NCI-H1436 (cell line): ENCODE measurements around the gene INO80.

ENCODE experiments used
- DNase-seq: peaks from one replicate; lab custom pipeline; 2025; lab: John Stamatoyannopoulos, UW

Gene INO80

DNA sequence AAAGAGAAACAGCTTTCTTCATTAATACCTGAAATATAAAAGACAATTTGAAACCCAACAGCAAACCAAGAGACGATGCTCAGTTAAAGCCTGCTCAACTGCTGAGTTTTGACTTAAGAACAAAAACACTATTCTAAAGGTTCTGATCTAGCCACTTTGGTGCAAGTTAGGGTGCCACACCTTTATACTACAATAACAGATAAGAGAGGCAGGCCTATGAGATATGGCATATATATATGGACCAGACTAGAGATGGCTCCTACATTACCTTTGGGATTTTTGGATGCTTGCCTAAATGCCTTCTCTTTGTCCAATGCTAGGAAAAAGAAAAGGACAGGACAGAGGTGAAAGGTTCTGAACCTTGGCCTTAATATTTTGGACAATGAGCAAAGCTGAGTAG is 68.6 kb downstream of the INO80 start:
- DNase-seq: no peak

DNA sequence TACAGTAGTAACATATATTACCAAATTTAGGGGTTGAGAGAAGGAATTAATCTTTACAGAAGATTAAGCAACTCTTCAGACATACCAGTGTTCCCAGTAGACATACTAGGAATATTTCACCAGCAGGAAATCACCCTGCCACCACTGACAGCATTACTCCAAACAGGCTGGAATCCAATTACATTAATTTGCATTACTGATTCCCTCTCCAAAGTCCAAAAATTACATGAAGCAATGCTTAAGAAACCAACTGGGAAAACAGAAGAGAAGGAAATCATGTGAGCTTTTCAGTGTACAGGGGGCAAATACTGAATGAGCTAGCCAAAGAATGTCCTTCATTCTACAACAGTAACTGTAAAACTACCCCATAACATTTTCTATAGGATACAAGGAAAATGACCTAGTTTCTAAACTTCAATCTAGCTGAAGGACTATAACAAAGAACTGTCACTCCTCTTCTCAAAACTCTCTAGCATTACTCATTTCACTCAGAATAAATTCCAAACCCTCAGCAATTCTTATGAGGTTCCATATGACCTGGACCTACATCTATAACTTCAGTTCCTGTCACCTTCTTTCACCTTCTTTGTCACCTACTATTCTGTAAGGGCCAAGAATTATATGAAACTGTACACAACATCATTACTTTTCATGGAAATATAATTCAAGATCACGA is 72.7 kb downstream of the INO80 start:
- DNase-seq: no peak

DNA sequence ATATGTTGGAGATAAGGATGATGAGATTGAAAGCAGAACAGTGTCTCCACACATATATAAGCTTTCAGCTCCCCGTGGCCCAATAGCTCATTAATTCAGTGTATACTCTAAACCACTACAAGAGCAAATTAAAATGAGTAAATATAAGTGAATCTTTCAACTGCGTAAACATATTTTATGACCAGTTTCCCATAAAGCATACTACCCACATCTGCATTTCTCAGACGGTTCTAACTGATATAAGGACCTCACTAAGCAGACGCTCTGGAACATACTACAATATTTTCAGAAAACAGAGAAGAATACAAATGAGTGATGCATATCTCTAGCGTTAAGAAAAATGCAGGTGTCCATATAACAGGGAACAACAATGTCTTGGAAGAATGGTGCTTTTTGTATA is 73.2 kb downstream of the INO80 start:
- no peak for DNase-seq

DNA sequence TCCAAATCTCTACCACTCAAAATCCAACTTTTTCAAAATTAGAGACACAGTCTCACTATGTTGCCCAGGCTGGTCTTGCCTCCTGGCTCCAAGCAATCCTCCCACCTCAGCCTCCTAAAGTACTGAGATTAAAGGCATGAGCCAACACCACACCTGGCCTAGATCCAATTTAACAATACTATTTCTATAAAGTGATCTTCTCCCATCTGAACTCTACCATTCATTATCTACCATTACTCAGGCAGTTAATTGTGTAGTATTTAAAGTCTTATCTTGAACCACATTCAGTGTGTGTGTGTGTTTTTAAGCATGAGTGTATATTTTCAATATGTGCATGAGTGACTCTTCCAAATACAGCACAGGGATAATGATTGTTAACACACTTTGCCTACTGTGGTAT is 77.0 kb downstream of the INO80 start:
- DNase-seq: no peak

DNA sequence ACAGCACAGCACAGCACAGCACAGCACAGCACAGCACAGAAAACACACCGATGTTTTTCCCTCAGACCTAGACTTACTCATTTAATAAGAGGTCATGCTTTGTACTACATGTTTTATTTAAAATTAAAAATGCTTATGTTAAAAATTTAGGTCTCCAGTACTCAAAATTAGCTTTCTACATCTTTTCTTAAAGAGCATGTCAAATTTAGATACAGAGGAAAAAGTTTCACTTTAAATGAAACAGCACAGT is 84.1 kb downstream of the INO80 start:
- DNase-seq: no peak

DNA sequence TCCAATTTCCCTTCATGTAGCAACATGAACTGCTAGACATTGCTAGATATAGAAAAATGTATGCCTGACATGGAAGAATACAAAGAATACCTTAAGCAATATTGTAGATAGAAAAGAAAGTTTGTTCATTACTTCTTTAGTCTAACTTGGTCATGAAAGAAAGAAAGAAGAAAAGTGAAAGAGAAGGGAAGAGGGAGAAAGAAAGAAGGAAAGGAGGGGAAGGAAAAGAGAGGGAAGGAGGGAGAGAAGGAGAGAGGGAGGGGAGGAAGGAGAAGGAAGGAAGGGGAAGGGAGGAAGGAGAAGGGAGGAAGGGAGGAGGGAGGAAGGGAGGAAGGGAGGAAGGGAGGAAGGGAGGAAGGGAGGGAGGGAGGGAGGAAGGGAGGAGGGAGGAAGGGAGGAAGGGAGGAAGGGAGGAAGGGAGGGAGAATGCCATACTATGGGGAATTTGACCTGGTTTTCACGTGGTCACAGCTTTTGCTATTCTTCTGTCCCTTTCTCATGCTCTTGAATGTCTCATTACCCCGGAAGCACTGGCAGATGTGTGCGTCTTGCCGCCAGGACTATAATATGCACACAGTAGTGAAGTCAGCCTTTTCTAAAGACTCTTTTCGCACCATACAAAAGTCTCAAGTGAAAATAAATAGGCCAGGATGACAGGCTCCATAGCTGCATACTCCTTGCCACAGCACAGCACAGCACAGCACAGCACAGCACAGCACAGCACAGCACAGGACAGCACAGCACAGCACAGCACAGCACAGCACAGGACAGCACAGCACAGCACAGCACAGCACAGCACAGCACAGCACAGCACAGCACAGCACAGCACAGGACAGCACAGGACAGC is 84.6 kb downstream of the INO80 start:
- DNase-seq: no peak

DNA sequence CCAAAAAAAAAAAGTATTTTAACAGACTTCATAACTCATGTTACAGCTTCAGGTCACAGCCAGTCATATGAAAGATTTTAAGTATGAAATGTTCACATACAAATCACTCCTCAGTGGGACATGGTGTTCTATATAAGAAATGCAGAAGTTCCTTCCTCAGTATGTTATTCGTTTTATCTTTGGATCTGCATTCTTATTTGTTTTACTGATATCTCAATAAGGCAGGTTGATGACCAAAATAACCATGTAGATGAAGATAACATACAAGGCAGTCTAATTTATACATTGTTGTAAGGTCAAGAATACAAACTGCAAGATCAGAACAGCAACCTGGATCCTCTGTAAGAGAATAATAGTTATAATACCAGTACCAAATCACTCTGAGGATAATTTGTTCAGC is 87.2 kb downstream of the INO80 start:
- DNase-seq: no peak

DNA sequence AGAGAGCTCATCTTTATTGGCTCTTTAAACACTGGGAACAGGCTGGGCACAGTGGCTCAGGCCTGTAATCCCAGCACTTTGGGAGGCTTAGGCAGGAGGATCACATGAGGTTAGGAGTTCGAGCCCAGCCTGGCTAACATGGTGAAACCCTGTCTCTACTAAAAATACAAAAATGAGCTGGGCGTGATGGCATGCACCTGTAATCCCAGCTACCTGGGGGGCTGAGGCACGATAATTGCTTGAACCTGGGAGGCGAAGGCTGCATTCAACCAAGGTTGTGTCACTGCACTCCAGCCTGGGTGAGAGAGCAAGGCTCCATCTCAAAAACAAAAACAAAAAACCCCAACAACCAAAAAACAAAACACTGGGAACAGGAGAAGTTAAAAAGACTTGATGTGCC is 90.7 kb downstream of the INO80 start:
- no peak for DNase-seq

DNA sequence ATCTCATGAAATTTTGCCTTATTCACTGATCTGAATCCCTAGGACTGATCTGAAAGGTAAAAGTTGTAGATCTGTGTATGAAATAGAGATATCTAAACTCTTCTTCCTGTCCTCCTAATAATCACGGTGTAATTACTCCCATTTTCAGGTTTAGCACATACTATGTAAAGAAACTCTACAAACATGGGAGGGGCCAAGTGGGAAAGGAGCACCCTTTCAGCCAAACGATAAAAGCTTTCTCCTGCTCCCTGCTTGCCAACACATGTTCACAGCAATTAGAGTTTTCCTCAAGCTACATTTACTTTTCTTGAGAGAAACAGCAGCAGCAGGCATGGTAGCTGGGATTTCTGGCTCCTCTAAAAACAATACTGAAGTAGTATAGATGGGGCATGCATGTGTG is 91.2 kb downstream of the INO80 start:
- no peak for DNase-seq

DNA sequence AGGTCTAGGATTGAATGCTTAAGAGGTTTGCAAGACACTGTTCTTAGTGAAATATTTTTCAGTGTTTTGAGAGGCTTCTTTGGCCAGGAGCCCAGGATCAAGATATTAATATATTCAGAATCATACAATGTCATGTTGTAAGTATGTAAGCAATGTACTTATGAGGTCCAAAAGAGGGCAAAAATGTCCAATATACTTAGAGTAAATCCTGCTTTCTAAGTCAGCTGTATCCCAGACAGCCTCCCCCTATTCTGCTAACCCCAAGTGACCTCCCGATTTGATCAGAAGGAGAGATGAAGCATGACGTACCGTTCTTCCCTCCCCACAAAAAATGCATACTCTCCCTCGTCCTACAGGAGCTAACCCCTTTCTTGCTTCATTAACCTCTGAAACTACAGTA is 91.9 kb downstream of the INO80 start:
- no peak for DNase-seq

DNA sequence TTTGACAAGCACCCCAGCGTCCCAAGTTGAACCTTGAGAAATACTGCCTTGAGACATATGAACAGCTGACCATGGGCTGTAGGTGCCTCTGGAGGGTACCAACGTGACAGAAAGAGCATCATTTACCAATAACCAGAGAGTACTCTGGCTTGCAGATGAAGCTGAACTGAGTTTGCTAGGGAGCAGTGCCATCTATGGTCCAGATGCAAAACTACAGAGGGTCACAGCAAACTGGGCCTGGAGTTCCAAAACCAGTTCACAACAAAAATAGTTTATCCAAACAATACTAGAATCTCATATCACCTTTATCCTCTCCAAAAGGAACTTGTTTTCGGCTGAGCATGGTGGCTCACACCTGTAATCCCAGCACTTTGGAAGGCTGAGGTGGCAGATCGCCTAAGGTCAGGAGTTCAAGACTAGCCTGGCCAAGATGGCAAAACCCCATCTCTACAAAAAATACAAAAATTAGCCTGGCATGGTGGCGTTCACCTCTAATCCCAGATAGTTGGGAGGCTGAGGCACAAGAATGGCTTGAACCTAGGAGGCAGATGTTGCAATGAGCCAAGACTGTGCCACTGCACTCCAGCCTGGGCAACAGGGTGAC is 93.5 kb downstream of the INO80 start:
- DNase-seq: peak; percentile 36

DNA sequence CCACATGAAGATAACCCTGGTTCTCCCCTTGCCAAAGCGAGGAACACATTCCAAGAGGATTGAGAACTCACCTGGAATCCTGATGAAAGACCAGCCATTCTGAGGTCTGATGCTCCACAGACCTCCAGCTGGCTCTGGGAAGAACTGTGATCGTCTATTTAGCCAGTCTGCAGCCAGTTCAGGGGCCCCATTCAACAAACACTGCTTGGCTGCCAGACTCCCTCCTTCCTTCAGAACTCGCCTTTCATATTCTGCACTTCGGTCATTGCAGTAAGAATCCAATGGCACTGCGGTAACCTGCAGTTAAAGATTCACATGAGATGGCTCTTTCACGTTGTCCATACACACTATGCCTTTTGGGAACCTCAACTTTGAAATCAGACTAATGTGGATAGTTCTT is 95.3 kb downstream of the INO80 start:
- no peak for DNase-seq

DNA sequence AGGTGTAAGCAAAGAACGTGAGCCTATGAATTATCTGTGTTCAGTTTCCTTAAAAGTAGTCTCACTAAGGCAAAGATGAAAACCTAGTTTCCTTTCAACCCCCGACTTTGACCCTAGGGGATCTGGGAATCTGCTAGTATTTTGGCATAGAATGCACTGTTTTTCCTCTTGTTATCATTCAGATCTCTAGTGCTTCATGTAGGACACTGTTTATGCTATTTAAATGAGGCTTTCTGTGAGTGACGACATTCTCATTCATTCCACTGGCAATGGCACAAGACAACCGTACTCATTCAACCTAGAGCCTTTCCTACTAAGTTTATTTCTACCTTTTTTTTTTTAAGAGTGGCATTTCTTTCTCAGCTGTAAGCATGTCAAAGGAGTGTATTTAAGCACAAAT is 95.8 kb downstream of the INO80 start:
- no peak for DNase-seq

DNA sequence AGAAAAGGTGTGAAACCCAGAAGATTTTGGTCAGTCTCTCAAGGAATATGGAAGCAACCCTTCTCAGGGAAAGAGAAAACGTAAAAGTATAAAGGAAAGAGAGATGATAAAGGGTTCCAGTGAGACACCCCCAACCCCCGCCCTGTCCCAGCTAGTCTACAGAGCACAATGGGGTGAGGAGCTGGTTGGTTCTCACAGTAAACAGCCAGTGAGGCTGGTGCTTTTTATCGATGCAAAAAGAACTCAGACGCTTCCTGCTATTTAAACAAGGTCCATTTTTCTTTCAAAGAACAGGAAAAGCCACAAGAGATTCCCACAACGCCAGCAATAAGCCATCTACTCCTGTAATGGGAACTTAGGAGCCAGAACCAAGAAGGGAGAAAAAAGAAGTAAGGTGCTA is 96.9 kb downstream of the INO80 start:
- no peak for DNase-seq

DNA sequence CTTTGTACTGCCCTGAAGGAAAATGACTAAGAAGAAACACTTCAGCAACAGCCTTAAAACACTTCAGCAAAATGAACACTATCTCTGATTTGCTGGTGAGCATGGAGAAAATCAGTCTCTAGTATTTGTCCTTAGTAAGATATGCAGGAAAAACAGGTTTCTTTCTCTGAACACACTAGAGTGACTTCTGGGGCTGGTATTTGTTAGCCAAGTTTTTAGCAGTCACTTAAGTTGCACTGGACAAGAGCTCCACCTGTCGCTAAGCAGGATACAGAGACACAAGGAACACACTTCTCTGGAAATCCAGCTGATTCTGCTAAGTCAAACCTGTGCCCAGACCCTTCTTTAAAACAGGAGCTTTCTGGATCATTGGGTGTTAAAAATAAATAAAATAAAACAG is 97.5 kb downstream of the INO80 start:
- DNase-seq: no peak

DNA sequence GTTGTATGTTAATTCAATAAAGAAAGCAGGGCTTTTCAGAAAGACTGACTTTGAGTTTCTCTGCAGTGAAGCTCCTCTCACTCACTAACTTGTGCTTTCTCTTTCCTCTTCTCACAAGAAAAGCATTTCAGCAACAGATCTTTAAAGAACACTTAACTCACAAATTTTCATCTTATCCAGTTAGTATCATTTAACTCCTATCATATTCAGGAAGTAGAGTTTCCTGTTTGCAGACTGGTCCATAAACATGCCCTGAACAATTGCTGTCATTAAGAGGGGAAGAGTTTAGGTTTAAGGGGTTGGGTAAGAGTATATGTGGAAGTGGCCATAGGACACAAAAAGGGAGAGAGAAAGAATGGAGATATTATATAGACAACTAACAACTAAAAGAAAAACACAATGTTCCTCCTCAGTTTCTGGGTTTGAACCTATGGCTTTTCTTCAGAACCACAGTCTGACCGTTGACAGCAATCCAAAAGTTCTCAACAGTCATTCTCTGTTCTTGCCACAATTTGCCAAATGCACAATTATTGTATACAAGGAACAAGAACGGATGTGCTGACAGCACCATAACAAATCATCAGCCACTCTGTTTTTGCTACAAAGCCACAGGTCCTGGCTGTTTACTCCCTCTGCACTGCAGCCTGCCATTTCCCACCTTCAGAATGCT is 98.9 kb downstream of the INO80 start:
- DNase-seq: no peak

DNA sequence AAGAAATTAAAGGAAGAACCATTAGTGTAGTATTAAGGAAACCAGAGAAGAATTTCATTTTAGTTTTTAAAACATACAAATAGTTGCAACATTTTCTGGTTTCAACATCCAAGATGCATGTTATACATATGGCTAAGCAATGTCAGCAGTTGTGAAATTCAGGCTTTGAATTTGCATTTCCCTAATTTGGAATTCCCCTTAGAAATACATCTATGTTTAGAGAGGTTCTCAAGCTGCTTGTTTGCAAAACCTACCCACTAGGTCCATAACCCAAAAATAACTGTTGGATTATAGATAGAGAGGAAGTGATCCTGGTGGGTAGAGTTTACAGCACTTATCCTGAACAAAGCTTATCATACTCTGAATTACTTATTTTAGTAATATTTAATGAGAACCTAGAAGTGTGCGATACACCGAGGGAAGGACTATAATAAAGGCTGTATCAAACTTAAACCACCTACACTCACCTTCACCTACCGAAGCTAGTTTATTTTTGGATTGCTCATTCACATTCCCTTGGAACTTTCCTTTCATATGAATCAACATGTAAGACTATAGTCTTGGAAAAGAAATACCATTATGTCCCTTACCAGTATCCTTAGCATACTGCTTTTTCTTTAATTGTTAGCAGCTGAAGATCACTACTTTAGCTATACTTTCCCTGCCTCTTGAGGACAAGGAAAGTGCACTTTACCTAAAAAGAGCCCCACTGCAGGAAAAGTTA is 102.2 kb downstream of the INO80 start:
- no peak for DNase-seq

DNA sequence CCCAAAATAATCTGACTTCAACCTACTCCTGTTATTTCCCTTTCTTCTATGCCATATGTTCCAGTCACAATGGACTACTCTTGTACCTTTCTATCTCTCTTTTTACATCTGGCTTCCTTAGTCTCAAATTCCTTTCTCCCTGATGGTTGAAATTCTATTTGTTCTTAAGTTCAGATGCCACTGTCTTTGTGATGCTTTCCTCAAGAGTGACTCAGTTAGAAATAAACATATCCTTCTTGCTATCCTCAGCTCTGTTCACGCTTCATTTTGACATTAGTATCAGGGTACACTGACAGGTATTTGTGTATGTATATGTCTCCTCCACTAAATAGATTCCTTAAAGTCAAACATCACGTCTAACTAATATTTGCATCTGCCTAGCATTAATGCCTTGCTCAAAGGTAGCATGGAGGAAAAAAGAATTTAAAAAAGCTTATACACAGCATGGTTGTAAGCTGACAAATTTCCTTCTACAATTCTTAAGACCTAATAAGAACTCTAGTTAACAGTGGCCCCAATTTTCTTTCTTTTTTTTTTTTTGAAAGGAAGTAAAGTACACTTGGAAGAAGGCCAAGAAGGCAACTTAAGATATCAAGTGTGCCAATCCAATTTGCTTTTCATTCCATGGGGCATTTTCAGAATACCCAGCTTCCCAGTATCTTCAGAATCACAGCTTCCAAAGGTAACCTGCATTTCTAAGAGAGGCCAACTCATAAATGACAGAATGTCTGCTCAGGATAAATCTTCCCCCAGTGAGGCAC is 104.8 kb downstream of the INO80 start:
- no peak for DNase-seq

DNA sequence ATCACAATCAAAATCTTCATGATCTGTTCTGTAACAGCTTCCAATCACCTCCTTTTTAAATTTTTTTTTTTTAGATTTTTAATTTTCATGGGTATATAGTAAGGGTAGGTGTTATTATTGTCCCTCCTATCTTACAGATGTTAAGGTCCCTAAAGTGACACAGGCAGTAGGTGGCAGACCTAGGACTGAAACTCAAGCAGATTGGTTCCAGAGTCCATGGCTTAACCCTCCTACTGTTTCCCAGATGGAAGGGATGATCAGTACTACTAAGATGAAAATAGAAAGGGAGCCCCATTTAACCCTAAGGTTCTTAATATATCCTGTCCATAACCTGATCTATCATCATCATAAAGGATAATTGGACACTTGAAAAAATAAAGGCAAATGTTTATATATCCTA is 105.7 kb downstream of the INO80 start:
- no peak for DNase-seq

DNA sequence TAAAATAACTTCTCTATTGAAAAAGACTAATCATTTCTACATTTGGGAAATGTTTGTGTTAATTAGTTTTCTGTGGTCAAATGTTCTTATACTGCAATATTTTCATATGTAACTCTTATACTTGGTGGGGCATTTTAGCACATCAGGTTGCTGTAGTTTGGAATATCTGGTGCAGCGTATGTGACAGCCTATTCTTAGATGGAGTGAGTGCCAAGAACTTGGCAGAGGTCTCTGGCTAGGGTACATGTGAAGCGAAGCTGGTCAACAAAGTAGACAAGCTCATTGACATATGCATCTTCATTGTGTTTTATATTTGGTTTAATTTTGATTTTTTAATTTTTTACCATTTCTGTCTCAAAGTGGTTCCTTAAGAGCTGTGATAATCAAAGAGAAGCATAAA is 109.6 kb downstream of the INO80 start:
- no peak for DNase-seq

DNA sequence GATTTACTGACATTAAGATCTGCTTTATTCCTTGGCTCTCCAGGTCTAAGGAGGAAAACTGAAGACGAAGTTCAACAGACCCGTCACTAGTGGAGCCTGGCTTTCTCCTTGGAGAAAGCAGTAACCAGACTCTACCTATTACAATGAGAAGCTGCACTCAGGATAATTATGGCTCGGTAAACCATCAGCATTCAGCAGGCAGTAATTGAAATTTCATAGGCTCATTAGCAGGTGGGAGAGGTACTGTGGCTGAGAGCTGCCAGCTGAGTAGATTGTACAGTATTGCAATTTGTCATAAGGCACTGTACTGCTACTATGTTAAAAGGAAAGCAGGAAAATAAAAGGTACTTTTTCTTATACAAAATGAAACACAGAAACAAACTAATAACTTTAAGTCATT is 111.6 kb downstream of the INO80 start:
- DNase-seq: peak; percentile 64
